ENCODE results near the gene BTAF1.

GRCh38 chr10:92052088-92052487 is 128.5 kb downstream of the BTAF1 start:
- TF ChIP-seq POLR2A (IDR thresholded peaks at IDR 0.05) (no peak), CTCF (IDR thresholded peaks at IDR 0.05) (no peak), EP300 (IDR thresholded peaks at IDR 0.05) (no peak), POLR2AphosphoS5 (IDR thresholded peaks at IDR 0.05) (no peak)

Measured in stomach (tissue), 4 donors.